ENCODE data around the gene CDH12.

DNA sequence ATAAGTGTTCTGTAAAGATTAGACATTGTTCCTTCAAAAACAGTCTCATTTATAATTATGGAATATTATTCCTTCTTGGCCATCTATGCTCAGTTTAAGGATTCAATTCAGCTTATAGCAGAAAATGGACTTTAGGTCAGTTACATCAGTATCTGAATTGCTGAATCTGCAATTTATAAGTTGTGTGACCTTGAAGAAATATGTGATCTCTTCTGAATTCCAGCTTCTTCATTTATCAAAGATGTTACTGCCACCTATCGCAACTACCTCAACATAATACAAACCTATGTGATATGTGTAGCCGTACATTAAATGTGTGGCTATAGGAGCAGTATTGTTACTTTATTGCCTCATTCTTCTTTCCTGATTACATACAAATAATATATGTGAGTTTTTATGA is 118.2 kb downstream of the CDH12 start:
- no peak for TF ChIP-seq TAF1 (IDR thresholded peaks at IDR 0.05; ENCODE audit: borderline replicate concordance, low read depth, low read length)
- TF ChIP-seq POLR2A (IDR thresholded peaks at IDR 0.05; ENCODE audit: low read depth, low read length): no peak

Data from GM12892 (cell line).